Measurements from ENCODE around the gene ARFGAP2.

ARFGAP2 gene

DNA sequence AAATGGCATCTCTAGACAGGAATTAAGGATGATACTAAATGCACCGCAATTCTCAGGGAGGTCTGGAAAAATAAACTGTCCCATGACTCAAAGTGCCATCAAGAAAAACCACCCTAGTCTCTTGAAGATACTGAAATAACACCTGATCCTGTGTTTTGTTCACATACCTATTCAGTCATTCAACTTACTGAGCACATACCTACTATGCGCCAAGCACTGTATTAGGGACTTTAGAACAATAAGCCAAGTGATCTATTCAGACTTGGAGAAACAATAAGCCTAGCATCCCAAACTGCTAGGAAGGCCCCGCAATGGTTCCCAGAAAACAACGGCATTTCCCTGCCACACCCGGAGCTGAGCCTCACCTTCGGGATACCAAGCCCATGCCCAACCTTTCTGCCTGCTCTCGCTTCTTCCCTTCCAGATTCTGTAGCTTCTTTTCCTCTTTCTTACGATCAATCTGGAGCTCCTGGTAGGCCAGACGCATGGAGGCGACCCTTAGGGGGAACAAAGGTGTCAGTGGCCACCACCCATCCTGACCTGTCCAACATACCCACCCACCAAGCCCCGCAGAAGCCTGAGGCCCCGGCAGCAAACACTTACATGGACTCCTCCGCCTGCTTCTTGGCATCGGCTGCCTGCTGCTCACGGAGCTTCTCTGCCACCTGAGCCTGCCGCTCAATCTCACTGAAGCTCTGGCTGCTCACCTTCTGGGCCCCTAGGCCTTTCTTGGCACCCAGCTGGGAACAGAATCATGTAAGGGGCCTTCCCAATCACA, 5.4 kb downstream of the ARFGAP2 start:
- DNase-seq (ENCODE audit: low read depth in 2 of 2), result no peak

DNA sequence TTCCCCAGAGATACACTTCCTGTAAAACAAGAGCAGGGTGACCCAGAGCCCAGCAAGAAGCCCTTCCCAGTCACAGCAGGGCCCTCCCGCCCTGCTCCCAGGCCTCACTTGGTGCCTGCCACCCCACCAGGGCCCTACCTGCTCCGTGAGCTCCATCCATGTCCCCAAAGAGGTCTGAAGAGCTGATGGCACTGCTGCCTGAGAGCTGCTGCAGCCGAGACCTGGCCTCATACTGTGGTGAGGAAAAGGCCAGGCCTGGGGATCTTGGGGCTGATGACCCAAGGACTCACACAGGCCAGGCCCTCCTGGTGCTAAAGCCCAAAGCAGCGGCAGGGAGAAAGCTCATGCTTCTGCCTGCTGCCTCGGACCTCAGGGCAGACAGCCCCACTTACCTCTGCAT, 10.3 kb downstream of the ARFGAP2 start:
- no peak for DNase-seq (ENCODE audit: low read depth in 2 of 2)

DNA sequence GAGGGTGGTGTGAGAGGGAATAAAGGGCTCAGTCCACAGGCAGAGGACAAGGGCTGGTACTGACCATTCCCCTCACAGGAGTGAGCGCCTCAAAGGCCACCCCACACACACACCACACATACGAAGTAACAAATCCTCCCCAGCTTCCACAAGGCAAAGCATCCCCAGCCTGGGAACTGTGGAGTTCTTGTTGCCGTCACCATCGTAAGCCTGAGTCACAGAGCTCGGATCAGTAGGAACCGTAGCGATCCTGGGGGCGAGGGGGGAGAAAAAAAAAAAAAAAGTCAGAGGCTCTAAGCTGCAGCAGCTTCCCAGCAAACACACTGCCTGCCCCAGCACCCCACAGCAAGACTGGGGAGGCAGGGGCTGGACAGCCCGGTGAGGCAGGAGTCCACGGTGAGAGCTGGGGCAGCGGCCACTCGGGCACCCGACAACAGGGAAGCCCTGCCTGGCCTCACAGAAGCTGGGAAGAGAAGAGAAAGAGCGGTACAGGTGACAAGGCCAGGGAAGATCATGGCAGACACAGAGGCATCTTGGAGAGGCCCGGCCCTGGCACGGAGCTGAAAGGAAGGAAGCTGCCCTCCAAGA, 11.3 kb downstream of the ARFGAP2 start:
- no peak for DNase-seq (ENCODE audit: low read depth in 2 of 2)

DNA sequence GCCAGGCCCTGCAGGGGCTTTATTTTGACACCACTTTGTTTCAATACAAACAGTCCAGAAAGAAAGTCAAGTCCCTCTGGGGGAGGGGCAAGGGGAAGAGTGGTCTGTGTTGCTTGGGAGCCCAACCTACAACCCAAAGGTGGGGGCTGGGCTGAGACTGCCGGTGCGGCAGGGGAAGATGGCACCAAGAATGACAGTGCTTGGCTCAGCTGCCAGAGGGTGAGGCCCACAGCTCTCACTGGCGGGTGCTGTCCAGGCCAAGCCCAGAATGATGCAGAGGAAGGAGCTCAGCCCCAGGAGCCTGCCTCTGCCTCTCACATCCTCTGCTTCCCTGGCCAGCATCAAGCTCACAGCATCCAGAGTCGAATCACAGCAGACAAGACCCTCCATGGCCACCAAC, 12.4 kb downstream of the ARFGAP2 start:
- no peak for DNase-seq (ENCODE audit: low read depth in 2 of 2)

DNA sequence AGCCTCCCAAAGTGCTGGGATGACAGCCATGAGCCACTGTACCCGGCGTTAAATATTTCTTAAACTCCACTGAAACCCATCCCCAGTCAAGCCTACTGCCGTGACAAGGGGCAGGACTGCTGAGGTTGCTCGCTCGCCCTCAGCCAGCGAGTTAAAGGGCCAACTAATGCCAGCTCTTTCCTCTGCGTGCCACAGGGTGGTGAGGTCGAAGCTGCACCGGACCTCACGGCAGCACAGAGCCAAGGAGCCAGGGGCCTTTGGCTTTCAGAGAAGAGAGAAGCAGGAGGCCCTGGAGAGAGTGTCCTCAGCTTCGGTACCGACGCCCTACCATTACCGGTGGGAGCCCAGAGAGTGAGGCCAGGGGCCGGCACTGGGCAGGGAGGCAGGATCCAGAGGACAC, 12.8 kb downstream of the ARFGAP2 start:
- DNase-seq (ENCODE audit: low read depth in 2 of 2), result no peak

DNA sequence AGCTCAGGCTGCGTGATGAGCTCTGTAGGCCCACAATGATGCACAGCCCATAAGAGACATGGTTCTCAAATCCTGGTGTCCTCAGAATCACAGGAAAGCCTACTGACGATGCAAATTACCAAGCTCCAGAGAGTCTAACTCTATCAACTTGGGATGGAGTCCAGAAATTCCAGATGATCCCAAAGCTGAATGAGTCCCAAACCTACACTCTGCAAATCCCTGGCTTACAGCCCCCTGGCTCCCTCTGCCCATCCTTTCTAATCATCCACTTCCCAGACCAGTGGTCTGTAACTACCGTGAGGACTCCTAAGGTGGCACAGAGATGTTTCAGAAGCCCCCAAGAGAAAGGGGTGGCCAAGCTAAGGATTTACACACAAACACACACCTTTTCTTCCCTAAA, 13.5 kb downstream of the ARFGAP2 start:
- no peak for DNase-seq (ENCODE audit: low read depth in 2 of 2)

DNA sequence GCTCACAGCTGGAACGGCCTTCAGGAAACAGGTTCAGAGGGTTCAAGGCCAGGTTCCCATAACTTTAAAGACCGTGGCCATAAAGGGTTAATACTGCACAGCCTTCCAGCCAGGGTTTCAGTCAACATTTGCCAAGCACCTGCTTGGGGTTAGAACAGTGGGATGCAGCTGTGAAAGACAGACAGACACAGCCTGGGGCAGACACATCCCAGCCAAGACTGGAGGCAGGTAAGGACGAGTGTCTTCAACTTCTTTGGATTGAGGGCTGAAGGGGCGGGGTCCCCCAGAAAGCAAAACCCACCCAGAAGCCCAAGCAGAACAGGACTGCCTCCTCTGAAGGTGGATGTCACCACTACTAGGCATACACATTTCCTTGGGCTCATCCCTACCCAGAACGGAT, 14.3 kb downstream of the ARFGAP2 start:
- no peak for DNase-seq (ENCODE audit: low read depth in 2 of 2)

DNA sequence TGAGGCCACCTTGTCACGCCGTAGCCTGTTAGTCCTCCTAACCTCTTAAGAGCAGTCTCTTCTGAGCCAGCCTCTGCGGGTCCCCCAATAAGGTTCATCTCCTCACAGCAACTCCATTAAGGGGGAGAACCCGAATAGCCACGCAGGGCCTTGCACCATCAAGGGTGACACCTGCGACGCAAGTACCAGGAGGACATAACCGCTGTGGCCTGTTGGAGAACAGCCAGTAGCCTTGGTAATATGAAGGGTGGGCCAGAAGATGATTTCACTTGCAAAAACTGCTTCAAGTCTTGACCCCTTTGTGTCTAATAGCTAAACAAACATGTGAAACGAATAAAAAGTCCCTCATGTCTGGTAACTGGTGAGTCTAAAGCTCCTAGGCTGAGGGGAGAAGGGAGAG, 14.8 kb downstream of the ARFGAP2 start:
- no peak for DNase-seq (ENCODE audit: low read depth in 2 of 2)

DNA sequence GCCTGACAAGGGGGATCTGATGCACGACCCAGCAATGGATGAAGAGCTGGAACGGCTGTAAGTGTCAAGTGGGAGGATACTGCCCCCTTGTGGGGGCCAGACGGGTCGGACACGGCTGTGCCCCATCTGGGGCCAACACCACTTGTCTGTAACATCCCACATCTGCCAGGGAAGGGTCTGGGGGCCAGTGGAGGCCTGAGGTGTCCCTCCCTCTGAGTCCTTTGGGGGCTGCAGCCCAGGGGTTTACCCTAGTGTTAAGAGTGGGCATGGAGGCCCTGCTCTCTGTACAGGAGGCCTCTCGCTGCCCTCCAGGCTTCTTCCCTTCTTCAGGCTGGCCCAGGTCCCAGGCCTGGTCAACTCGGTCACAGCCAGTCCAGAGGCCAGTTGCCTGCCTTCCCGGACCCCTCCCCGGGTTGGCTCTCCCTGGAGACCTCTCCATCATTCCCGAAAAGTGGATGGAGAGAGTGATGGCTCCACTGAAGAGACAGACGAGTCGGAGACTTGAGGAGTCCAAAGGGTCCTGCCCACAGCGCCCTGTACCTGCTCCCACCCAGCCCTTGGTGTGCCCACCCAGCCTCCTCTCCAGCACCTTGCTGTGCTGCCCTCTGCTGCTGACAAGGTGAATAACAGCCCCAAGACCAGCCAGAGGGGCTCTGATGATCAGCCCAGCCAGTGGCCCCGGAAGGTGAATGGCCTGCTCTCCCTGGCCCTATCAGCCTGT, 15.4 kb downstream of the ARFGAP2 start:
- peak; percentile 33 to 50 for DNase-seq (ENCODE audit: low read depth in 2 of 2)

DNA sequence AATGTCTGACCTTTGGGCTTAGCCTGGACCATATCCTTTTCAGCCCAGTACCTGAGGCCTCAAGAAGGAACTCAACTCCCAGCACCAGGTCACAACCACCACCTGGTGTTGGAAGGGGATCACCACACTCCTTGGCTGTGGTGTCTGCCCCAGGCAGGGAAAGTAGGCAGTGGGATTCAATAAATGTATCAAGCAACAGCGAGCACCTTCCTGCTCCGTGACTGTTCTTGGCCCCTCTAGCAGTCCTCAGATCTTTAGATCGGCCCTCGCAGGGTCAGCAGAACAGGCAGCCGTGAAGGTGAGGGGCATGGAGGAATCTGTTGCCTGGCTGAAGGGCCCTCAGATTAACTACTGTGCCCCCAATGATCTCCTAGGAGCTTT, 15.9 kb downstream of the ARFGAP2 start:
- no peak for DNase-seq (ENCODE audit: low read depth in 2 of 2)

DNA sequence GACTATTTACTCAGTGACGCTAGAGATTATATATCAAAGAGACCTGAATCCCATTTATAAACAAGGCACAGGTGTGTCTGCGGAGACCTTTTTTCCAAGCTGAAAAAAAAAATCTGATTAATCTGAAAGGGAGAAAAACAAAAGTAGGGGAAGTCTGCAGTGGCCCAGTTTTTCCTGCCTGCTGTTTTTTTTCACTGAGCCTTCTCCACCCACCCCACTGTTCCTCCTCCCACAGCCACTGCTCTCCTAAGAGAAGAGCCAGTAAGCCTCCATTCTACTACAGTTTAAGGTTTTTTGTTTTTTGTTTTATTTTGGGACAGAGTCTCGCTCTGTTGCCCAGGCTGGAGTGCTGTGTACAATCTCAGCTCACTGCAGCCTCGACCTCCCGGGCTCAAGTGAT, 18.4 kb downstream of the ARFGAP2 start:
- no peak for DNase-seq (ENCODE audit: low read depth in 2 of 2)

DNA sequence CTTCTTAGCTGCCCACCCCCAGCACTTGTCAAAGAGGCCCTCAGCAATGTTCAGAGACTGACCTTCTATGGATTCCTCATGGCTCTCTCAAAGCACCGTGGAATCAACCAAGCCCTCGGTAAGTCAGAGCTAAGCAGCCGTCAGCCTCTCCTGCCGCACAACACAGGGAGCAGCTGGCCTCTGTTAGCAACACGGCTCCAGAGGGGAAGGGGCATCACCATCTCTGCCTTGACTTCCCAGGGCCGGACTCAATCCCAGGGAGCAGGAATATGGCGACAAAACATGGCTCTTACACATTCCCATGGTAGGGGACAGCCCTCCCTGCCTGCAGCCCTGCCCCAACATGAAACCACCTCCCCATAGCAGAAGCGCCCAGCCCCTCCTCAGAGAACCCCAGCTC, 18.9 kb downstream of the ARFGAP2 start:
- no peak for DNase-seq (ENCODE audit: low read depth in 2 of 2)

DNA sequence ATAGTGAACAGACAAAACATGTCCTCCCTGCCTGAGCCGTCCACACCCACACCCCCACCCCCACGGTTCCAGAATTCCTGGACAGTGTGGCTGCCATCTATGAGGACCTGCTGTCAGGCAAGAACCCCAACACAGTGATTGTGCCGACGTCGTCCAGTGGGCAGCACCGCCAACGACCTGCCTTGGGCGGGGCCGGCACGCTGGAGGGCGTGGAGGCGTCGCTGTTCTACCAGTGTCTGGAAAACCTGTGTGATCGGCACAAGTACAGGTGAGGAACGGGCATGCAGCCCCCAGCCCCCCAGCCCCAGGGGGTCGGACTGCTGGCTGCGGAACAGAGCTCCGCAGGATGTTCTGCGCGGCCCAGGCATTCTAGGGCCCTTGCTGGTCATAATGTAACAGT, 19.7 kb downstream of the ARFGAP2 start:
- DNase-seq (ENCODE audit: low read depth in 2 of 2), result no peak

DNA sequence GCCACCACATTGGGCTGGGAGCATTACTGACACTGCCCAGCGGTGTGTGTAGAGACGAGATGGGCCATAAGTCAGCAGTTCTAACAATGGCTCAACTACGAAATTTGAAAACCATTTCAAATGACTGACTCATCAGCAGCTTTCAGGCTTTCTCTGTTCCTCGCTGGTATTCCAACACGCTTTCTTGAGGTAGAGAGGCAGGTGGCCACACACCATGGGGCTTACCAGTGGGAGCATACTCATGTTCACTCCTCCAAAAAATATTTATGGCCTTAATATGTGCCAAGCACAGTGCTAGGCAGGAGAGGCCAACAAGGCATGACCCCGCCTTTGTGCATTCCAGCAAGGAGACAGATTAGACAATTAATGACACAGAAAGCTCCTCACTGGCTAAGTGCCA, 20.3 kb downstream of the ARFGAP2 start:
- DNase-seq (ENCODE audit: low read depth in 2 of 2), result no peak

DNA sequence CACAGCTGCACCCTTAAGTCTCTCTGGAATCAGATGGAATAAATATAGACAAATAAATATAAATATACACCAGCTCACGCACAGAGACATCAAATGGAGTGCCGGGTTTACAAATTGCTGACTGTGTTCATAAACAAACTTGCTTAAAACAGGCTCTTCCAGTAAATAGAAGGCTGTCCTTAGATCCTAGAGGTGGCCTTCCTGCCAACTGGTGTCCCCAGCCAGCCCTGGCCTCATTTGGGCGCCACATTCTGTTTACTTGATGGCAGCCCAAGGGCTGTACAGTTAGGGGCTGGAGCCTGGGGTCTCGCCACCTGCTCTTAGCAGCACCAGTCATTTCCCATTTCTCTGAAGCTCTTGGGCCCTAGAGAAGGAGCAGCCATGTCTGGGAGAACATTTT, 20.8 kb downstream of the ARFGAP2 start:
- no peak for DNase-seq (ENCODE audit: low read depth in 2 of 2)

DNA sequence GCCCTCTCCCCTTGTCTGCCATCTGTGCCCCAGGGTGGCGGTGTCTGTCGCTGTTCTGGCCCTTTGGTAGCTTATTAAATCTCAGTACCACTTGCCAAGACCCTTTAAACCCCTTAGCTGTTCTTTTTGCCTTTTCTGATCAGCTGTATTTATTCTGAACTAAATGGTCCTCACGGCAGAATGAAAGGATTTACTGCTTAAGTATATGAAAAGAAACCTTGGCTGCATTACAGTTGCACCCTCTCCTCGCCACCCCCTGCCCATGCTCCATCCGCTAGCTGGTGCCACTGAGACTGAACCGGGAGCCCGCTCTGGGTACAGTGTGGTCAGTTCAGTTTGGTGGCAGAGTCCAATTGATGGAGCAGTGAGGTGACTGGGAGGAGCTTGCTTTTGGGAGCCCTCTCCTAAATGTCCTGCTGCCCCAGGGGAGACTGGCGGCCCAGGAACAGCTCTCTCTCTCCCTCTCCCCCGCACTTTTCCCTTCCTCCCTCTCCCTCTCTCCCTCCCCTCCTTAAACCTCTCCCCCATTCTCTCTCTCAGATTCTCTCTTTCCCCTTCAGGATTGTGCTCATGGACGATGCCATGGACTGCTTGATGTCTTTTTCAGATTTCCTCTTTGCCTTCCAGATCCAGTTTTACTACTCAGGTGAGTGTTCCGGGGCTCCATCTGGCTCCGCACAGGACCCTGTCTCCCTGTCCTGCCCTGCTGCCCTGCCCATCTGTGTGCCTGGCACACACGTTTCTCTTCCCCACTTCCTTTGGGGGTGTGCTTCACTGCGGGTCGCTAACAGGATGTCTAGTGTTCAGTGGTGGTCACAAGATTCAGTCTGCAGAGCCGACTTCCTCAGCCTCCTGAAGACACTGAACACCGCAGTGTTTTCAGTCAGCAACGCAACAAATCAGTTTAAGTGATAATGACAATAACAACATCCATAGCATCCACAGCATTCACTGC, 21.8 kb downstream of the ARFGAP2 start:
- no peak for DNase-seq (ENCODE audit: low read depth in 2 of 2)

DNA sequence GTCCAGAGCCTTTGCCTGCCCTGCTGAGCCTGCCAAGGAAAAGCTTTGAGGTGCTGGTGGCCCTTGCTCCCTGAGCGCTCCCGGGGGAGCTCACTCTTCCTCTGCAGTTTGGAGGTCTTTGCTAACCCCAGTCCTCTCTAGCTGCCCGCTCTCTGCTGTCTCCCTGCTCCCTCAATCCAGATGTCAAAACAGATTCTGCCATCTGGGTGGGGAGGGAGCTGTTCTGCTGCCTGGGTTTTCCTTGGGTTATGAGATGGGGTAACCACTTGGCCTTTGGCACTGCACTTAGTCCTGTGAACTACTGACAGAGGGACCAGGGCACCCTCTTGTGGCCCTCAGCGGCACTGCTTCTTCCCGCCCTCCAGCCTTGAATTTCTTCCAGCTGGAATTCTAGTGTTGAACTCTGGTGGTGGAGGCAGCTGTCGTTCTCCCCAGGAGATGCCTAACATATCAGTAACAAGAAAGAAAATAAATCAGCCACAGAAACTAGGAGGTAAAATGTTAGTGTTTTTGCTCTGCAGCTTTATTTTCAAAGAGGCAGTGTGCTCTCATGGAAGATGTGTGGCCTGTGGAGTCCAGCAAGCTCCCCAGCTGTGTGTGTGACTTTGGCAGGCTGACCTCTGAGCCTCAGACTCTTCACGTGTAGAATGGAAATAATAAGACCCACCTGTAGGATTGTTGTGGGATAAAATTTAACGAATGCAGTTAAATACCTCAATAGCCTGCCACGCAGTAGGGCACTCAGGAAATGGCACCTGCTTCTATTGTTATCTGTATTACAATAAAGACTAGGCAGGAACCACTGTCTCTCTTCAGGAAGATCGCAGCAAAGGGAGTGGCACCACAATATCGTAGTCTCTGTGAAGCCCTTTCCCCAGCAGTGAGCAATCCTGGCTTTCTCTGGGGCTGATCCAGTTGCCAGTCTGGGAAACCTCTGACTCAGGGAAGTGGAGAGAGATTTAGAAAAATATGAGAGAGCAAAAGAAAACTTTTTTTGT, 23.4 kb downstream of the ARFGAP2 start:
- DNase-seq (ENCODE audit: low read depth in 2 of 2), result peak in 1 of 2 donors; percentile 37

DNA sequence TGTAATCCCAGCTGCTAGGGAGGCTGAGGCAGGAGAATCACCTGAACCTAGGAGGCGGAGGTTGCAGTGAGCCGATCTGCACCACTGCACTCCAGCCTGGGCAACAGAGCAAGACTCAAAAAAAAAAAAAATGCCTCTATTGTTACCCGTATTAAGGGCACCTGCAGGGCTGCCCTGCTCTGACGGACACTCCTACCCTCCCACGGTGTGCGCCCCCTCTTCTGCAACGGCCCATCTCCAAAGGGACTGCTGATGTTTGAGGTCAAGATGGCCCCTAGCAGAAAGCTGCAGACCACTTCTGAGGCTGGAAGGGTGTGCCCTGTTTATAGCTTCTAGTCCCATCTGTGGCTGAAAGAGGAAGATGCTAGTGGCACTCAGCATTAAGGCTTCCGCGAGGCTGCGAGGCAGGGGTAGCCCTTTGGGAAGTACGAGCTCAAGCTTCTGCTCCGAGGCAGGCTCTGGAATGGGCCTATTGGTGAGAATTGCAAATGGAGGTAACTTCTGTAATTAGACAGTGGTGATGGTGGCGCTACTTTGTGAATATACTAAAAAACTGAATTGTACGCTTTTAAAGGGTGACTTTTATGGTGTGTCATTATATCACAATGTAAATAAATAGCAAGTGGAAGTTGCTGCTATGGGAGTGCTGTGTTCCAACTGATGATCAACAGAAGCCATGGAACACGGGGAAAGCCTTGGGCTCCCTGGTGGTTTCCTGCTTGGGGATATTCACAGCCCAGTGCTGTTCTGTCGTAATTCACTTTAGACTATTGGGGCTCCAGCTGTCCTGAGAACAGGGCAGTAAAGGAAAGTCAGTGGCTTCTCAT, 24.3 kb downstream of the ARFGAP2 start:
- DNase-seq (ENCODE audit: low read depth in 2 of 2), result no peak

DNA sequence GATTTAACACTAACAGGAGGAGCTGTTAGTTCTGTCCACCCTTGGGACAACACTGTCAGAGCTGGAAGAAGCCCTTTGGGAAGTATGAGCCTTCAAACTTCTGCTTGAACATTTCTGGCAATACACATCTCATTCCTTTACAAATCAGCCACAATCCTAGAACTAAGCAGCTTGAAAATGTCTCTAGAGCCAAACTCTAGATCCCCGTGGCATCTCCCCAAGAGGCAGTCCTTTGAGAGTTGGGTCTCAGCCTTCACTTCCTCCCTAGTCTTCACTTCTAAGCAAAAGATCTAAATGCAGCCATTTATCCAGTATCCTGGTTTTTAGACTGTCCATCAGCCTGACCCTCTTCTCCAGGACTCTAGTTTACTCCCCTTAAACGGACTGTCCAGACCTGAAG, 26.9 kb downstream of the ARFGAP2 start:
- DNase-seq (ENCODE audit: low read depth in 2 of 2), result no peak

Measured in stimulated activated CD4-positive, alpha-beta T cell treated with anti-CD3 and anti-CD28 coated beads, Interleukin-15, amount 100 ng/mL, for 48 hours (primary cell).